Pancreas (tissue), 10 donors: ENCODE results near the gene POLR3B. TPM values are rescaled to one million over a fixed set of nuclear protein-coding genes. Genes with fewer than 3 reads are reported as not detected.

Source experiments
- ATAC-seq, 4 donors: fragments of 200-7000 bp; cut with Tn5 transposase; one replicate each; pipeline versions ENCODE4 v1.8.0 to v1.9.1; 2020; ENCODE audit warnings: mild to moderate bottlenecking in 4 of 4, moderate library complexity in 4 of 4
- DNase-seq, 6 donors: peaks; one replicate each; pipeline ENCODE4 v3.0.0-alpha.2; 2020
- FAIRE-seq: peaks from 2 replicates; lab custom pipeline; 2012; peaks lifted over from hg19 to GRCh38; lab: Jason Lieb, UNC
- H3K27ac ChIP-seq, 4 donors: fragments of 200-600 bp; sonication (generic); 1 replicate in 3 of 4; 2 replicates in 1 of 4; pipeline versions ENCODE4 v1.5.0 to v1.8.0; 2020
- H3K27me3 ChIP-seq, 4 donors: fragments of 200-600 bp; one replicate each; pipeline ENCODE4 v1.8.0; 2021
- H3K36me3 ChIP-seq, 3 donors: fragments of 200-600 bp; sonication (generic) in 1 of 3; one replicate each; pipeline versions ENCODE4 v1.5.0 to v1.8.0; 2020 to 2021
- H3K4me1 ChIP-seq, 3 donors: fragments of 200-600 bp; one replicate each; pipeline ENCODE4 v1.8.0; 2021
- H3K4me3 ChIP-seq, 4 donors: fragments of 200-600 bp; sonication (generic) in 2 of 4; one replicate each; pipeline versions ENCODE4 v1.5.0 to v1.8.0; 2020 to 2021
- H3K9me3 ChIP-seq, 4 donors: fragments of 200-600 bp; one replicate each; pipeline ENCODE4 v1.8.0; 2021
- CTCF ChIP-seq, 4 donors: fragments of 200-600 bp; sonication (generic) in 3 of 4; IDR thresholded peaks; one replicate each; pipeline versions ENCODE4 v1.5.0 to v1.8.0; 2021; ENCODE audit warnings: antibody characterized with exemption in 4 of 4
- WGBS, 2 donors: extraction: QIAGEN DNeasy Blood & Tissue Kit; methylation state at CpG; one replicate each; pipeline ENCODE4 v1.1.7; 2013; 5-methylcytosine and 5-hydroxymethylcytosine counted together
- intact Hi-C, 3 donors: fragments of 100-400 bp; cut with DNase I; formaldehyde crosslinking; loops; one replicate each; pipeline versions ENCODE4 v1.11.1 to v1.14.2; 2022
- polyA plus RNA-seq, 2 donors: library from polyadenylated mRNA; stranded (reverse); fragments of 200-250 nt; gene quantifications; one replicate each; pipeline ENCODE4 v1.2.3, GENCODE V29; 2013
- total RNA-seq, 6 donors: library from RNA; stranded (reverse); fragmentation: NEBNext Ultra II Directional in 4 of 6; extraction: Animal tissue kit (Norgen Biotek cat#: 25700) in 4 of 6; gene quantifications; one replicate each; pipeline versions ENCODE4 v1.2.1 to v1.2.4, GENCODE V29; 2021 to 2023
- donor health status: healthy with polysubstance abuse.
- donor health status: DM: no; HTN: no; CAD: no; lungs with moderate emphysema.
- donor health status: DM: no; HTN: no; CAD: no.
- donor health status: control.
- donor health status: control.
- donor health status: Bipolar disorder and iron deficiency.
- donor health status: DM: yes; HTN: yes; CAD: no.
- donor health status: DM: no; HTN: no; CAD: no.
- donor health status: DM: no; HTN: no; CAD: no.
- donor health status: DM: yes; HTN: yes; CAD: no.

POLR3B gene
- total and polyA plus RNA-seq, 8 donors, result 1.9 to 7.9 (median 4.8) TPM

- peaks cover 18 to 31% (median 23%) of the 10 kb centered on the region in 3 donors for H3K4me1 ChIP-seq
- DNase-seq (no peak), FAIRE-seq (no peak), ATAC-seq (no peak)
- no peaks in the 10 kb centered on the region for H3K9me3 ChIP-seq
- H3K4me3 ChIP-seq, result no peak overlapping the region
- H3K27ac ChIP-seq, result peak overlapping the region in 1 of 4 donors; percentile 8
- intact Hi-C loops, result no loop called here
- no peaks in the 10 kb centered on the region for H3K27me3 ChIP-seq
- peaks cover 0 to 5% (median 0%) of the 10 kb centered on the region in 3 donors for H3K36me3 ChIP-seq
- WGBS, 2 donors, result 30 to 33% methylated on average over 7 of the region's 7 CpGs
- no peak for TF ChIP-seq CTCF (IDR thresholded peaks at IDR 0.05)
These were observed 2.3 kb downstream of the POLR3B start for GRCh38 chr12:106359646-106360399.

- no peaks in the 10 kb centered on the region for H3K9me3 ChIP-seq
- FAIRE-seq (no peak), DNase-seq (no peak), ATAC-seq (peak in 1 of 4 donors; percentile 9)
- H3K27me3 ChIP-seq, result no peaks in the 10 kb centered on the region
- no peak for TF ChIP-seq CTCF (IDR thresholded peaks at IDR 0.05)
- intact Hi-C loops, result no loop called here
- WGBS, 2 donors, result 67 to 71% methylated on average over 5 of the region's 5 CpGs
- peak overlapping the region in 1 of 4 donors; percentile 8 for H3K27ac ChIP-seq
- H3K4me3 ChIP-seq, result no peak overlapping the region
- H3K36me3 ChIP-seq, result peaks cover 0 to 5% (median 0%) of the 10 kb centered on the region in 3 donors
- H3K4me1 ChIP-seq, result peaks cover 18 to 31% (median 23%) of the 10 kb centered on the region in 3 donors
These were observed 2.9 kb downstream of the POLR3B start for GRCh38 chr12:106360400-106360994.

- WGBS, 2 donors, result 85 to 89% methylated on average over 4 of the region's 4 CpGs
- H3K4me3 ChIP-seq, result no peak overlapping the region
- ATAC-seq, result no peak
- peaks cover 17 to 23% (median 18%) of the 10 kb centered on the region in 3 donors for H3K4me1 ChIP-seq
- no peaks in the 10 kb centered on the region for H3K27me3 ChIP-seq
- no peak for TF ChIP-seq CTCF (IDR thresholded peaks at IDR 0.05)
- no peaks in the 10 kb centered on the region for H3K9me3 ChIP-seq
- no peak for DNase-seq
- no peak for FAIRE-seq
- H3K36me3 ChIP-seq, result peaks cover 0 to 18% (median 4%) of the 10 kb centered on the region in 3 donors
- no peak overlapping the region for H3K27ac ChIP-seq
- intact Hi-C loops, result no loop called here
These were observed 5.4 kb downstream of the POLR3B start for GRCh38 chr12:106362971-106363370.

GRCh38 chr12:106364261-106364660 is 6.7 kb downstream of the POLR3B start:
- DNase-seq, result no peak

More at GRCh38 chr12:106364261-106364660, 6.7 kb downstream of the POLR3B start:
- FAIRE-seq (no peak), ATAC-seq (no peak)
- no peak for TF ChIP-seq CTCF (IDR thresholded peaks at IDR 0.05)
- H3K4me3 ChIP-seq, result no peak overlapping the region
- H3K4me1 ChIP-seq, result peaks cover 12 to 16% (median 13%) of the 10 kb centered on the region in 3 donors
- peaks cover 0 to 18% (median 4%) of the 10 kb centered on the region in 3 donors for H3K36me3 ChIP-seq
- intact Hi-C loops, result no loop called here
- no peaks in the 10 kb centered on the region for H3K27me3 ChIP-seq
- H3K27ac ChIP-seq, result no peak overlapping the region
- WGBS, 2 donors, result 96 to 97% methylated on average over 4 of the region's 4 CpGs
- no peaks in the 10 kb centered on the region for H3K9me3 ChIP-seq
